ENCODE data around the gene CGRRF1.

CGRRF1 gene

GRCh38 chr14:54498095-54498531 is 11.6 kb upstream of the CGRRF1 start:
- no peak overlapping the region for H3K4me2 ChIP-seq (ENCODE audit: low read depth, low read length, poor library complexity, severe bottlenecking)
- H3K36me3 ChIP-seq (ENCODE audit: insufficient read depth, low read length): no peaks in the 10 kb centered on the region
- no peaks in the 10 kb centered on the region for H3F3A ChIP-seq (ENCODE audit: low read depth)
- H3K9me3 ChIP-seq (ENCODE audit: insufficient read depth, low read depth, low read length): no peaks in the 10 kb centered on the region
- no peaks in the 10 kb centered on the region for H3K9me2 ChIP-seq (replicated peaks; ENCODE audit: low read depth, low read length)
- H3K4me1 ChIP-seq (ENCODE audit: insufficient read depth, low read length, poor library complexity, severe bottlenecking): no peaks in the 10 kb centered on the region
- H3K4me3 ChIP-seq (ENCODE audit: low read length, poor library complexity, severe bottlenecking): no peak overlapping the region
- no peaks in the 10 kb centered on the region for H3K27me3 ChIP-seq (ENCODE audit: insufficient read depth, low read length, poor library complexity, severe bottlenecking)
- TF ChIP-seq EZH2phosphoT487 (IDR thresholded peaks at IDR 0.05; ENCODE audit: borderline replicate concordance): no peak
- TF ChIP-seq CTCF (conservative IDR thresholded peaks at IDR 0.05; ENCODE audit: low read length): no peak
- H2AFZ ChIP-seq (ENCODE audit: low read length): no peak overlapping the region
- no peak overlapping the region for H3K9ac ChIP-seq (ENCODE audit: low read depth, low read length, poor library complexity, severe bottlenecking)
- H4K20me1 ChIP-seq (ENCODE audit: insufficient read depth, low read length, poor library complexity, severe bottlenecking): no peaks in the 10 kb centered on the region
- H3K79me2 ChIP-seq (ENCODE audit: insufficient read depth, low read length): no peaks in the 10 kb centered on the region

- Histone ChIP-seq H3K9ac (ENCODE audit: low read depth, low read length, poor library complexity, severe bottlenecking) (no peak overlapping the region), H3K4me2 (ENCODE audit: low read depth, low read length, poor library complexity, severe bottlenecking) (no peak overlapping the region), H3K4me3 (ENCODE audit: low read length, poor library complexity, severe bottlenecking) (no peak overlapping the region), H3K27me3 (ENCODE audit: insufficient read depth, low read length, poor library complexity, severe bottlenecking) (no peaks in the 10 kb centered on the region), H3K4me1 (ENCODE audit: insufficient read depth, low read length, poor library complexity, severe bottlenecking) (no peaks in the 10 kb centered on the region), H2AFZ (ENCODE audit: low read length) (no peak overlapping the region), H3K79me2 (ENCODE audit: insufficient read depth, low read length) (no peaks in the 10 kb centered on the region), H3K9me2 (replicated peaks; ENCODE audit: low read depth, low read length) (no peaks in the 10 kb centered on the region), H4K20me1 (ENCODE audit: insufficient read depth, low read length, poor library complexity, severe bottlenecking) (no peaks in the 10 kb centered on the region), H3K36me3 (ENCODE audit: insufficient read depth, low read length) (no peaks in the 10 kb centered on the region), H3K9me3 (ENCODE audit: insufficient read depth, low read depth, low read length) (no peaks in the 10 kb centered on the region), H3F3A (ENCODE audit: low read depth) (no peaks in the 10 kb centered on the region)
- no peak for TF ChIP-seq EZH2phosphoT487 (IDR thresholded peaks at IDR 0.05; ENCODE audit: borderline replicate concordance)
- TF ChIP-seq CTCF (conservative IDR thresholded peaks at IDR 0.05; ENCODE audit: low read length): no peak
Observed at GRCh38 chr14:54498579-54498978, 11.1 kb upstream of the CGRRF1 start.

GRCh38 chr14:54500744-54501143 is 9.0 kb upstream of the CGRRF1 start:
- no peaks in the 10 kb centered on the region for H3K4me1 ChIP-seq (ENCODE audit: insufficient read depth, low read length, poor library complexity, severe bottlenecking)
- H3K9ac ChIP-seq (ENCODE audit: low read depth, low read length, poor library complexity, severe bottlenecking): no peak overlapping the region
- no peaks in the 10 kb centered on the region for H3K9me3 ChIP-seq (ENCODE audit: insufficient read depth, low read depth, low read length)
- no peak for TF ChIP-seq EZH2phosphoT487 (IDR thresholded peaks at IDR 0.05; ENCODE audit: borderline replicate concordance)
- TF ChIP-seq CTCF (conservative IDR thresholded peaks at IDR 0.05; ENCODE audit: low read length): no peak
- no peak overlapping the region for H3K4me2 ChIP-seq (ENCODE audit: low read depth, low read length, poor library complexity, severe bottlenecking)
- H3K9me2 ChIP-seq (replicated peaks; ENCODE audit: low read depth, low read length): no peaks in the 10 kb centered on the region
- no peaks in the 10 kb centered on the region for H3K27me3 ChIP-seq (ENCODE audit: insufficient read depth, low read length, poor library complexity, severe bottlenecking)
- no peaks in the 10 kb centered on the region for H3K79me2 ChIP-seq (ENCODE audit: insufficient read depth, low read length)
- H3K36me3 ChIP-seq (ENCODE audit: insufficient read depth, low read length): no peaks in the 10 kb centered on the region
- no peaks in the 10 kb centered on the region for H3F3A ChIP-seq (ENCODE audit: low read depth)
- H3K4me3 ChIP-seq (ENCODE audit: low read length, poor library complexity, severe bottlenecking): no peak overlapping the region
- no peaks in the 10 kb centered on the region for H4K20me1 ChIP-seq (ENCODE audit: insufficient read depth, low read length, poor library complexity, severe bottlenecking)
- H2AFZ ChIP-seq (ENCODE audit: low read length): no peak overlapping the region

All from Loucy (cell line).